NCI-H2171 treated with DMSO at 0.1 percent for 48 hours (cell line): ENCODE measurements around the gene ZBTB8A.

Source experiments
- DNase-seq: peaks from one replicate; lab custom pipeline; 2025; lab: John Stamatoyannopoulos, UW

ZBTB8A gene

GRCh38 chr1:32652244-32652962 lies 113.2 kb downstream of the ZBTB8A start:
- DNase-seq, result no peak
